HL-60/S4 treated with retinoic acid at 250 ng/mL for 4 days and 3 days (cell line): Measurements from ENCODE around the gene JPT1.
"Not testable (repeated sequence)": the region's sequence is repeated elsewhere in the genome, so short reads cannot be mapped to it uniquely, and the experiment has no call there.

Source experiments
- in situ Hi-C: fragments of 300-500 bp; cut with MboI; formaldehyde crosslinking; loops from 2 replicates; pipeline ENCODE4 v1.7.0; 2022; ENCODE audit warnings: low sequenced_read_pairs

Gene JPT1

GRCh38 chr17:75159196-75160031 is 5.1 kb upstream of the JPT1 start:
- in situ Hi-C loops = no loop called here

- in situ Hi-C loops = not testable (repeated sequence)
Observed at GRCh38 chr17:75158480-75158879, 4.2 kb upstream of the JPT1 start.

- in situ Hi-C loops = no loop called here
Observed at GRCh38 chr17:75155191-75155601, 884 bp upstream of the JPT1 start.

- in situ Hi-C loops = no loop called here
Observed at GRCh38 chr17:75153780-75154194, 525 bp downstream of the JPT1 start.

- in situ Hi-C loops = no loop called here
Observed at GRCh38 chr17:75152922-75153779, 1.2 kb downstream of the JPT1 start.

DNA sequence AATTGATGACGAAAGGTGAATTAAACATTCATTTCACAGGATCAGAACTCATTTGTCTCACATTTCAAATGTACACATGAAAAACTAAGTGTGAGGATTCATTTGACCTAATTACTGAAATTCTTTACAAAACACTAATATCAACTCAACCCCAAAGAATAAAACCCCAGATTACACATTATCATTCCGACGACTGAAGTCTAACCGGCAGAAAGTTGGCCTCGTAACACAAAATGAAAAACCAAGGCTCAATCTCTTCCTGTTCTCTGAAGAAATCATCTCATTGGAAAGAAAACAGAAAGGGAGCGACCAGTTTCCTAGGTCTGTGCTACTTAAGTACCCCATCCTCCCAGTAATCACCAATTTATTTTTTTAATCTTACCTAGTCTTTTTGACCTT is 1.8 kb downstream of the JPT1 start:
- in situ Hi-C loops = no loop called here

DNA sequence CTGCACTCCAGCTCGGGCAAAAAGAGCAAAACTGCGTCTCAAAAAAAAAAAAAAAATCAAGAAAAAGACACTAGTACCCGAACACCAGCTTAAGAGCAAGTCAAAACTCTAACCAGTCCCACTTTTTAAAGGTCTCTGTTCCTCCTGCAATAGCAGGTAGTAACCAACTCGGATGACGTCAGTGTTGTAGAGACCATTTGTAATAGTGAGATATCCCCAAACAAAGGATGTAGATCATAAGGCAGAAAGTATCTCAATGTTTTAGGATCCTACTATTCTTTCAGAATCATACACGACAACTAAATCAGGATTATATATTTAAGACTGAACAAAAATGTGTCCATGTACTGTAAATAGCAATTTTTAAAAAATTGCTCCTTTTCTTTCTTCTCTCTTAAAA is 2.4 kb downstream of the JPT1 start:
- in situ Hi-C loops = no loop called here

- in situ Hi-C loops = no loop called here
Observed at GRCh38 chr17:75147878-75148546, 6.3 kb downstream of the JPT1 start.

GRCh38 chr17:75146592-75146991 is 7.7 kb downstream of the JPT1 start:
- in situ Hi-C loops = no loop called here

- in situ Hi-C loops = no loop called here
Observed at GRCh38 chr17:75144816-75145512, 9.3 kb downstream of the JPT1 start.

- in situ Hi-C loops = no loop called here
Observed at GRCh38 chr17:75142236-75142971, 11.9 kb downstream of the JPT1 start.

- in situ Hi-C loops = no loop called here
Observed at GRCh38 chr17:75138519-75138918, 15.8 kb downstream of the JPT1 start.

DNA sequence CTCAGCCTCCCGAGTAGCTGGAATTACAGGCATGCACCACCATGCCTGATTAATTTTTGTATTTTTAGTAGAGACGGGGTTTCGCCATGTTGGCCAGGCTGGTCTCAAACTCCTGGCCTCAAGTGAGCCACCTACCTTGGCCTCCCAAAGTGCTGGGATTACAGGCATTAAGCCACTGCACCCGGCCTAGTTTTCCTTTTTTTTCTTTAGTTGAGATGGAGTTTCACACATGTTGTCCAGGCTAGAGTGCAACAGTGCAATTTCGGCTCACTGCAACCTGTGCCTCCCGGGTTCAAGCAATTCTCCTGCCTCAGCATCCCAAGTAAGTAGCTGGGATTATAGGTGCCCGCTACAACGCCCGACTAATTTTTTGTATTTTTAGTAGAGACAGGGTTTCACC is 16.6 kb downstream of the JPT1 start:
- in situ Hi-C loops = not testable (repeated sequence)

DNA sequence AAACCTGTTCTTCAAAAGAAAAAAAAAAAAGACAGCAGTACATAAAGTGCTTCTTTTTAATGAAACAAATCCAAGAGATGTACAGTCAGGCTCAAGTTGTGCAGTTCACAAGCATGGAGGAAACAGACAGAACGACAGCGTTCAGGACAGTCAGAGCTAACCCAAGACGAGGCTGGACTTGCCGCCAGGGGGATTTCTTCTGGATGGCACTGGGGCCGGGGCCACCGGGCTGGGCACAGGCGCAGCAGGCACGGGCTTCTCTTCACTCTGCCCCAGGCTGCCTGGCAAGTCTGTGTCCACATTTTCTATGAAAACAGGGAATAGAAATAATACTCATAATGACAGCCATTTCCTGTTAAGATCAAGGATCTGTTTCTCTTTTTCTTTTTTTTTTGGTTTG is 18.4 kb downstream of the JPT1 start:
- in situ Hi-C loops = no loop called here

GRCh38 chr17:75135452-75135851 is 18.9 kb downstream of the JPT1 start:
- in situ Hi-C loops = no loop called here

GRCh38 chr17:75133607-75134347 is 20.5 kb downstream of the JPT1 start:
- in situ Hi-C loops = not testable (repeated sequence)

DNA sequence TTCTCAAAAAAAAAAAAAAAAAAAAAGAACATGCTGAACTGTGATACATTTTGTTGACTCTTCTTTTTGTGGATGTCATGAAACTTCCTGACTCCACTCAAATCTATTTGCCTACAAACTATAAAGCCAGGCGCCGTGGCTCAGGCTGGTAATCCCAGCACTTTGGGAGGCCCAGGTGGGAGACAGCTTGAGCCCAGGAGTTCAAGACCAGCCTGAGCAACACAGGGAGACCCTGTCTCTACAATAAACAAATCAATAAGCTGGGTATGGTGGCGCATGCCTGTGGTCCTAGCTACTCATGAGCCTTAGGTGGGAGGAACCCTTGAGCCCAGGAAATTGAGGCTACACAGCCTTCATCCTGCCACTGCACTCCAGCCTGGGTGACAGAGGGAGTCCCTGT is 21.3 kb downstream of the JPT1 start:
- in situ Hi-C loops = no loop called here

GRCh38 chr17:75132018-75133000 is 22.0 kb downstream of the JPT1 start:
- in situ Hi-C loops = not testable (repeated sequence)
